ENCODE results near the gene YPEL2. TPM values are rescaled to one million over a fixed set of nuclear protein-coding genes. Genes with fewer than 3 reads are reported as not detected.

Gene YPEL2
- total RNA-seq, 4 donors from 2014 or later: 34.3 to 53.6 (median 40.7) TPM

- TF ChIP-seq CTCF (IDR thresholded peaks at IDR 0.05): no peak
- no peak for ATAC-seq (ENCODE audit: low FRiP score)
- no peak for DNase-seq (ENCODE audit: low spot score)
Measured at GRCh38 chr17:59425085-59425931, 93.9 kb downstream of the YPEL2 start.

GRCh38 chr17:59426031-59426430 lies 94.6 kb downstream of the YPEL2 start:
- TF ChIP-seq CTCF (IDR thresholded peaks at IDR 0.05): no peak
- no peak for DNase-seq (ENCODE audit: low spot score)
- no peak for ATAC-seq (ENCODE audit: low FRiP score)

GRCh38 chr17:59427425-59427921 lies 96.0 kb downstream of the YPEL2 start:
- TF ChIP-seq CTCF (IDR thresholded peaks at IDR 0.05): no peak
- DNase-seq (ENCODE audit: low spot score) (no peak), ATAC-seq (ENCODE audit: low FRiP score) (no peak)

GRCh38 chr17:59427996-59428395 lies 96.5 kb downstream of the YPEL2 start:
- peak; percentile 34 for ATAC-seq (ENCODE audit: low FRiP score)
- DNase-seq (ENCODE audit: low spot score): no peak
- TF ChIP-seq CTCF (IDR thresholded peaks at IDR 0.05): no peak

- DNase-seq (ENCODE audit: low spot score) (no peak), ATAC-seq (ENCODE audit: low FRiP score) (no peak)
- no peak for TF ChIP-seq CTCF (IDR thresholded peaks at IDR 0.05)
Measured at GRCh38 chr17:59428916-59429485, 97.5 kb downstream of the YPEL2 start.

GRCh38 chr17:59431601-59432000 lies 100.1 kb downstream of the YPEL2 start:
- no peak for TF ChIP-seq CTCF (IDR thresholded peaks at IDR 0.05)
- ATAC-seq (ENCODE audit: low FRiP score) (no peak), DNase-seq (ENCODE audit: low spot score) (no peak)

Measured in omental fat pad (tissue), 4 donors.